ENCODE results near the gene C1orf232. TPM values are rescaled to one million over a fixed set of nuclear protein-coding genes. Genes with fewer than 3 reads are reported as not detected.

C1orf232 gene
- total RNA-seq, 1 experiment from 2014 or later, result not detected

- Histone ChIP-seq H3K4me1 (ENCODE audit: insufficient read depth, low read length) (no peaks in the 10 kb centered on the region), H3K4me3 (ENCODE audit: low read length) (no peak overlapping the region), H2AFZ (ENCODE audit: low read length) (no peak overlapping the region), H3F3A (ENCODE audit: low read length, unreplicated experiment) (no peaks in the 10 kb centered on the region), H3K9ac (ENCODE audit: low read length) (no peak overlapping the region), H3K9me3 (ENCODE audit: low read length) (no peaks in the 10 kb centered on the region), H3K27me3 (ENCODE audit: low read length) (no peaks in the 10 kb centered on the region), H3K27ac (ENCODE audit: low read length) (no peak overlapping the region), H3K36me3 (ENCODE audit: low read depth, low read length) (no peaks in the 10 kb centered on the region), H3K4me2 (ENCODE audit: low read length) (no peak overlapping the region), H3K79me2 (ENCODE audit: low read length) (no peaks in the 10 kb centered on the region), H4K20me1 (ENCODE audit: low read length) (no peaks in the 10 kb centered on the region), H3K9me2 (replicated peaks; ENCODE audit: low read length) (no peaks in the 10 kb centered on the region)
- intact Hi-C loops (cut with micrococcal nuclease), result no loop called here
- no TSS peak for BruUV-seq (replicated peaks)
- ChIA-PET POLR2A (ENCODE audit: unreplicated experiment) (no interaction called here), CTCF (no interaction called here)
- no peak for TF ChIP-seq EZH2 (IDR thresholded peaks at IDR 0.05; ENCODE audit: low read length, unreplicated experiment)
- no peak for TF ChIP-seq EZH2phosphoT487 (IDR thresholded peaks at IDR 0.05; ENCODE audit: borderline replicate concordance, low read length)
- TF ChIP-seq, protein P1, sequence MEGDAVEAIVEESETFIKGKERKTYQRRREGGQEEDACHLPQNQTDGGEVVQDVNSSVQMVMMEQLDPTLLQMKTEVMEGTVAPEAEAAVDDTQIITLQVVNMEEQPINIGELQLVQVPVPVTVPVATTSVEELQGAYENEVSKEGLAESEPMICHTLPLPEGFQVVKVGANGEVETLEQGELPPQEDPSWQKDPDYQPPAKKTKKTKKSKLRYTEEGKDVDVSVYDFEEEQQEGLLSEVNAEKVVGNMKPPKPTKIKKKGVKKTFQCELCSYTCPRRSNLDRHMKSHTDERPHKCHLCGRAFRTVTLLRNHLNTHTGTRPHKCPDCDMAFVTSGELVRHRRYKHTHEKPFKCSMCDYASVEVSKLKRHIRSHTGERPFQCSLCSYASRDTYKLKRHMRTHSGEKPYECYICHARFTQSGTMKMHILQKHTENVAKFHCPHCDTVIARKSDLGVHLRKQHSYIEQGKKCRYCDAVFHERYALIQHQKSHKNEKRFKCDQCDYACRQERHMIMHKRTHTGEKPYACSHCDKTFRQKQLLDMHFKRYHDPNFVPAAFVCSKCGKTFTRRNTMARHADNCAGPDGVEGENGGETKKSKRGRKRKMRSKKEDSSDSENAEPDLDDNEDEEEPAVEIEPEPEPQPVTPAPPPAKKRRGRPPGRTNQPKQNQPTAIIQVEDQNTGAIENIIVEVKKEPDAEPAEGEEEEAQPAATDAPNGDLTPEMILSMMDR (conservative IDR thresholded peaks at IDR 0.05; ENCODE audit: low read depth, low read length), result no peak
- no peak for ATAC-seq
- no peak for DNase-seq
Measured at GRCh38 chr1:26197301-26197700, 28.5 kb upstream of the C1orf232 start.

GRCh38 chr1:26195805-26196204 lies 27.0 kb upstream of the C1orf232 start:
- intact Hi-C loops (cut with micrococcal nuclease), result no loop called here
- Histone ChIP-seq H3K4me2 (ENCODE audit: low read length) (no peak overlapping the region), H4K20me1 (ENCODE audit: low read length) (no peaks in the 10 kb centered on the region), H3K27me3 (ENCODE audit: low read length) (no peaks in the 10 kb centered on the region), H3K4me1 (ENCODE audit: insufficient read depth, low read length) (no peaks in the 10 kb centered on the region), H3K27ac (ENCODE audit: low read length) (no peak overlapping the region), H3K9ac (ENCODE audit: low read length) (no peak overlapping the region), H3K79me2 (ENCODE audit: low read length) (no peaks in the 10 kb centered on the region), H3K4me3 (ENCODE audit: low read length) (no peak overlapping the region), H3F3A (ENCODE audit: low read length, unreplicated experiment) (no peaks in the 10 kb centered on the region), H3K36me3 (ENCODE audit: low read depth, low read length) (no peaks in the 10 kb centered on the region), H2AFZ (ENCODE audit: low read length) (no peak overlapping the region), H3K9me3 (ENCODE audit: low read length) (no peaks in the 10 kb centered on the region), H3K9me2 (replicated peaks; ENCODE audit: low read length) (no peaks in the 10 kb centered on the region)
- TF ChIP-seq EZH2phosphoT487 (IDR thresholded peaks at IDR 0.05; ENCODE audit: borderline replicate concordance, low read length), result no peak
- TF ChIP-seq, protein P1 (conservative IDR thresholded peaks at IDR 0.05; ENCODE audit: low read depth, low read length), result no peak
- no peak for TF ChIP-seq EZH2 (IDR thresholded peaks at IDR 0.05; ENCODE audit: low read length, unreplicated experiment)
- ATAC-seq, result no peak
- CTCF ChIA-PET, result no interaction called here
- POLR2A ChIA-PET (ENCODE audit: unreplicated experiment), result interaction anchor here (0.7 kb wide), 1 partner anchor 9 kb away, joined by 6 read pairs; no protein-coding TSS in a partner anchor
- no TSS peak for BruUV-seq (replicated peaks)
- DNase-seq, result no peak

- DNase-seq (no peak), ATAC-seq (no peak)
- Histone ChIP-seq H3K9me3 (ENCODE audit: low read length) (no peaks in the 10 kb centered on the region), H3K4me1 (ENCODE audit: insufficient read depth, low read length) (no peaks in the 10 kb centered on the region), H3K4me3 (ENCODE audit: low read length) (no peak overlapping the region), H3K36me3 (ENCODE audit: low read depth, low read length) (peaks cover 7% of the 10 kb centered on the region; the same call in 1 of the 2 replicates), H3K79me2 (ENCODE audit: low read length) (no peaks in the 10 kb centered on the region), H3K27ac (ENCODE audit: low read length) (no peak overlapping the region), H3K9me2 (replicated peaks; ENCODE audit: low read length) (no peaks in the 10 kb centered on the region), H3K27me3 (ENCODE audit: low read length) (no peaks in the 10 kb centered on the region), H3F3A (ENCODE audit: low read length, unreplicated experiment) (no peaks in the 10 kb centered on the region), H4K20me1 (ENCODE audit: low read length) (no peaks in the 10 kb centered on the region), H3K4me2 (ENCODE audit: low read length) (no peak overlapping the region), H2AFZ (ENCODE audit: low read length) (no peak overlapping the region), H3K9ac (ENCODE audit: low read length) (no peak overlapping the region)
- POLR2A ChIA-PET (ENCODE audit: unreplicated experiment), result no interaction called here
- no peak for TF ChIP-seq EZH2phosphoT487 (IDR thresholded peaks at IDR 0.05; ENCODE audit: borderline replicate concordance, low read length)
- TF ChIP-seq EZH2 (IDR thresholded peaks at IDR 0.05; ENCODE audit: low read length, unreplicated experiment), result no peak
- TF ChIP-seq, protein P1 (conservative IDR thresholded peaks at IDR 0.05; ENCODE audit: low read depth, low read length), result no peak
- BruUV-seq (replicated peaks), result no TSS peak
- intact Hi-C loops (cut with micrococcal nuclease), result no loop called here
- CTCF ChIA-PET, result no interaction called here
Measured at GRCh38 chr1:26191739-26192138, 23.0 kb upstream of the C1orf232 start.

Data from PC-3 (cell line).